ENCODE results near the gene SIGLEC14.
A peak's percentile ranks its signal among the peaks of the same experiment; 100 is the strongest.
"Not testable (repeated sequence)": the region's sequence is repeated elsewhere in the genome, so short reads cannot be mapped to it uniquely, and the experiment has no call there.

SIGLEC14 gene

DNA sequence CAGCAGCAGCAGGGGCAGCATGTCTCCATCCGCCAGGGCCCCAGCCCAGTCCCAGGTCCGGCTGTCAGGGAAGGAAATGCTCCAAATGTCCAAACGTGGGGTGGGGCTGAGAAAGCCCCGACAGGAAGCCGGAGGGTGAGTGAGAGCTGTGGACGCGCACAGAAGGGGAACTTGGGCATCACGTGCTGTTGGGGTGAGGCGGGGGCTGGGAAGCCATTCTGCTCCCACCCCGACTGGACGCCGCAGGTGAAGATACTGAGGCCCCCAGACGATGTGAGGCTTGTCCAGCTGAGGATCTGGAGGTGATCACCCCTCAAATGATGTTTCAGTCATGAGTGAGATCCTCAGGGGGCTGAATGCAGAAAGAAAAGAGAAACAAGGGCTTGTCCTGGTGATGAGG is 16.3 kb downstream of the SIGLEC14 start, which contains the start of gene SIGLEC5:
Gene SIGLEC5, minus strand, starts transcription at position 87 of the 400 bp plus-strand sequence. Its CDS starts 66 bp downstream, at position 21.
- H3K79me1 ChIP-seq (replicated peaks; ENCODE audit: low read length, poor library complexity, severe bottlenecking); H3K27ac ChIP-seq (ENCODE audit: low read length, poor library complexity, severe bottlenecking); H3K4me2 ChIP-seq (ENCODE audit: low read length, poor library complexity, severe bottlenecking); H2BK5ac ChIP-seq (ENCODE audit: low read depth, low read length, poor library complexity, severe bottlenecking); H3K14ac ChIP-seq (ENCODE audit: low read length in 2 of 2); H3K9me3 ChIP-seq (ENCODE audit: control insufficient read depth, low read length); H2AFZ ChIP-seq (ENCODE audit: low read depth, low read length); H3K4ac ChIP-seq (ENCODE audit: low read depth in 1 of 2, low read length in 2 of 2); H3K9ac ChIP-seq (ENCODE audit: low read length); H2BK12ac ChIP-seq (ENCODE audit: low read length in 2 of 2); H3K4me1 ChIP-seq (ENCODE audit: control insufficient read depth, insufficient read depth, low read depth, low read length); H3K18ac ChIP-seq (ENCODE audit: low read depth in 1 of 2, low read length in 2 of 2); H4K91ac ChIP-seq (ENCODE audit: low read length); H3K4me3 ChIP-seq (ENCODE audit: insufficient read depth in 1 of 2, low read depth in 1 of 2, low read length in 2 of 2); H4K8ac ChIP-seq (ENCODE audit: low read length); DNase-seq; H2BK120ac ChIP-seq (ENCODE audit: low read depth, low read length); H3K23ac ChIP-seq (ENCODE audit: low read length in 2 of 2); H2AK5ac ChIP-seq (ENCODE audit: low read length, severe bottlenecking); H3K36me3 ChIP-seq (ENCODE audit: control insufficient read depth in 1 of 2, insufficient read depth in 2 of 2, low read depth in 1 of 2, low read length in 2 of 2); H2BK15ac ChIP-seq (ENCODE audit: low read depth, poor library complexity, severe bottlenecking): not testable (repeated sequence)
- 89% methylated on average over 9 of the region's 13 CpGs for whole genome bisulfite sequencing
- peaks cover 0 to 31% of the 10 kb centered on the region in 2 experiments for H3K27me3 ChIP-seq (ENCODE audit: control insufficient read depth in 1 of 2, insufficient read depth in 1 of 2, low read length in 2 of 2)

- Histone ChIP-seq H2AK5ac (ENCODE audit: low read length, severe bottlenecking) (no peak overlapping the region), H3K79me1 (replicated peaks; ENCODE audit: low read length, poor library complexity, severe bottlenecking) (no peaks in the 10 kb centered on the region), H3K4me3 (ENCODE audit: insufficient read depth in 1 of 2, low read depth in 1 of 2, low read length in 2 of 2) (peak overlapping the region in 1 of 2 experiments; percentile 18), H3K27me3 (ENCODE audit: control insufficient read depth in 1 of 2, insufficient read depth in 1 of 2, low read length in 2 of 2) (peaks cover 0 to 31% of the 10 kb centered on the region in 2 experiments), H3K9ac (ENCODE audit: low read length) (no peak overlapping the region), H3K9me3 (ENCODE audit: control insufficient read depth, low read length) (no peaks in the 10 kb centered on the region), H2BK5ac (ENCODE audit: low read depth, low read length, poor library complexity, severe bottlenecking) (no peak overlapping the region), H3K4me2 (ENCODE audit: low read length, poor library complexity, severe bottlenecking) (no peak overlapping the region), H2BK15ac (ENCODE audit: low read depth, poor library complexity, severe bottlenecking) (no peak overlapping the region), H2BK120ac (ENCODE audit: low read depth, low read length) (no peak overlapping the region), H4K8ac (ENCODE audit: low read length) (no peak overlapping the region), H3K23ac (ENCODE audit: low read length in 2 of 2) (no peak overlapping the region), H3K4me1 (ENCODE audit: control insufficient read depth, insufficient read depth, low read depth, low read length) (peaks cover 3% of the 10 kb centered on the region), H3K27ac (ENCODE audit: low read length, poor library complexity, severe bottlenecking) (no peak overlapping the region), H2AFZ (ENCODE audit: low read depth, low read length) (peak overlapping the region; percentile 3), H3K4ac (ENCODE audit: low read depth in 1 of 2, low read length in 2 of 2) (no peak overlapping the region), H4K91ac (ENCODE audit: low read length) (no peak overlapping the region), H3K14ac (ENCODE audit: low read length in 2 of 2) (no peak overlapping the region), H3K36me3 (ENCODE audit: control insufficient read depth in 1 of 2, insufficient read depth in 2 of 2, low read depth in 1 of 2, low read length in 2 of 2) (no peaks in the 10 kb centered on the region), H2BK12ac (ENCODE audit: low read length in 2 of 2) (no peak overlapping the region), H3K18ac (ENCODE audit: low read depth in 1 of 2, low read length in 2 of 2) (no peak overlapping the region)
- 90% methylated on average over 11 of the region's 14 CpGs for WGBS
- no peak for DNase-seq
These were observed 18.3 kb downstream of the SIGLEC14 start for GRCh38 chr19:51628153-51628939.

DNA sequence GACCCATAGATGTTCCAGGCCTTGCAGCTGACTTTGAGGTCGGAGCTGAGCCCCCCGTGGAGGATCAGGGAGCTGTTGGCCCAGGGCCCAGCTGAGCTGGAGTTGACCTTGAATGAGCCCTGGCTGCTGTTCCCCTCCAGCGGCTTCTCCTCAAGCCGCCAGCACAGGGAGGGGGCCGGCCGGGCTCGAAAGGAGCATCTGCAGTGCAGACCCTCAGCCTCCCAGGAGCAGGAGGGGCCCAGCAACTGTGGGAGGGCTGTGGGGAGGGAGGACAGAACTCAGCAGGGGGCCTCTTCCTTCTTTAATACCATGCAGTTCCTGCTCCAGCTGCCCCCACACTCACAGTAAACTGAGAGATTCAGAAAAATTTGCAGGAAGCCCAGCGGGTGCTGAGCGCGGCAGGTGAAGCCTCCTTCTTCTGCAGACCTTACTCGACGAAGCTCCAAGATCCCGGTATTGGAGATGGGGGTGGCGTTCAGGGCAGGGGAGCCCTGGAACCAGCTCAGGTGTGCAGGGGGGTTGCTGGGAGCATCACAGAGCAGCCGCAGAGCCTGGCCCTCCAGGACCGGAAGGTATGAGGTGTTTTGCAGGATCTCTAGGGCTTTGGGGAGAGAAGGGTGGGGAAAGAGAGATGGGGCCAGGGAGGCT is 19.0 kb downstream of the SIGLEC14 start:
- H3K9ac ChIP-seq (ENCODE audit: low read length): no peak overlapping the region
- no peak overlapping the region for H2BK12ac ChIP-seq (ENCODE audit: low read length in 2 of 2)
- H3K23ac ChIP-seq (ENCODE audit: low read length in 2 of 2): no peak overlapping the region
- H3K4me3 ChIP-seq (ENCODE audit: insufficient read depth in 1 of 2, low read depth in 1 of 2, low read length in 2 of 2): no peak overlapping the region
- H3K14ac ChIP-seq (ENCODE audit: low read length in 2 of 2): no peak overlapping the region
- H4K8ac ChIP-seq (ENCODE audit: low read length): no peak overlapping the region
- no peak overlapping the region for H2AK5ac ChIP-seq (ENCODE audit: low read length, severe bottlenecking)
- H4K91ac ChIP-seq (ENCODE audit: low read length): no peak overlapping the region
- H3K27ac ChIP-seq (ENCODE audit: low read length, poor library complexity, severe bottlenecking): no peak overlapping the region
- no peaks in the 10 kb centered on the region for H3K79me1 ChIP-seq (replicated peaks; ENCODE audit: low read length, poor library complexity, severe bottlenecking)
- H2AFZ ChIP-seq (ENCODE audit: low read depth, low read length): no peak overlapping the region
- H3K4me1 ChIP-seq (ENCODE audit: control insufficient read depth, insufficient read depth, low read depth, low read length): peaks cover 3% of the 10 kb centered on the region
- no peak overlapping the region for H2BK120ac ChIP-seq (ENCODE audit: low read depth, low read length)
- H3K9me3 ChIP-seq (ENCODE audit: control insufficient read depth, low read length): no peaks in the 10 kb centered on the region
- no peaks in the 10 kb centered on the region for H3K36me3 ChIP-seq (ENCODE audit: control insufficient read depth in 1 of 2, insufficient read depth in 2 of 2, low read depth in 1 of 2, low read length in 2 of 2)
- no peak overlapping the region for H3K4me2 ChIP-seq (ENCODE audit: low read length, poor library complexity, severe bottlenecking)
- no peak overlapping the region for H2BK5ac ChIP-seq (ENCODE audit: low read depth, low read length, poor library complexity, severe bottlenecking)
- 74% methylated on average over 10 of the region's 16 CpGs for WGBS
- no peak overlapping the region for H3K18ac ChIP-seq (ENCODE audit: low read depth in 1 of 2, low read length in 2 of 2)
- H2BK15ac ChIP-seq (ENCODE audit: low read depth, poor library complexity, severe bottlenecking): no peak overlapping the region
- no peak for DNase-seq
- no peak overlapping the region for H3K4ac ChIP-seq (ENCODE audit: low read depth in 1 of 2, low read length in 2 of 2)
- peaks cover 0 to 31% of the 10 kb centered on the region in 2 experiments for H3K27me3 ChIP-seq (ENCODE audit: control insufficient read depth in 1 of 2, insufficient read depth in 1 of 2, low read length in 2 of 2)

- no peak overlapping the region for H2BK120ac ChIP-seq (ENCODE audit: low read depth, low read length)
- H3K4me3 ChIP-seq (ENCODE audit: insufficient read depth in 1 of 2, low read depth in 1 of 2, low read length in 2 of 2): no peak overlapping the region
- no peak for DNase-seq
- no peaks in the 10 kb centered on the region for H3K36me3 ChIP-seq (ENCODE audit: control insufficient read depth in 1 of 2, insufficient read depth in 2 of 2, low read depth in 1 of 2, low read length in 2 of 2)
- no peak overlapping the region for H2BK15ac ChIP-seq (ENCODE audit: low read depth, poor library complexity, severe bottlenecking)
- no peaks in the 10 kb centered on the region for H3K9me3 ChIP-seq (ENCODE audit: control insufficient read depth, low read length)
- H4K8ac ChIP-seq (ENCODE audit: low read length): no peak overlapping the region
- no peak overlapping the region for H2BK12ac ChIP-seq (ENCODE audit: low read length in 2 of 2)
- H3K27ac ChIP-seq (ENCODE audit: low read length, poor library complexity, severe bottlenecking): no peak overlapping the region
- no peak overlapping the region for H3K4me2 ChIP-seq (ENCODE audit: low read length, poor library complexity, severe bottlenecking)
- H2AK5ac ChIP-seq (ENCODE audit: low read length, severe bottlenecking): no peak overlapping the region
- H3K4ac ChIP-seq (ENCODE audit: low read depth in 1 of 2, low read length in 2 of 2): no peak overlapping the region
- no peak overlapping the region for H2BK5ac ChIP-seq (ENCODE audit: low read depth, low read length, poor library complexity, severe bottlenecking)
- H2AFZ ChIP-seq (ENCODE audit: low read depth, low read length): no peak overlapping the region
- no peak overlapping the region for H3K23ac ChIP-seq (ENCODE audit: low read length in 2 of 2)
- no peak overlapping the region for H3K18ac ChIP-seq (ENCODE audit: low read depth in 1 of 2, low read length in 2 of 2)
- peaks cover 0 to 31% of the 10 kb centered on the region in 2 experiments for H3K27me3 ChIP-seq (ENCODE audit: control insufficient read depth in 1 of 2, insufficient read depth in 1 of 2, low read length in 2 of 2)
- H4K91ac ChIP-seq (ENCODE audit: low read length): no peak overlapping the region
- peaks cover 3% of the 10 kb centered on the region for H3K4me1 ChIP-seq (ENCODE audit: control insufficient read depth, insufficient read depth, low read depth, low read length)
- H3K14ac ChIP-seq (ENCODE audit: low read length in 2 of 2): no peak overlapping the region
- H3K79me1 ChIP-seq (replicated peaks; ENCODE audit: low read length, poor library complexity, severe bottlenecking): no peaks in the 10 kb centered on the region
- no peak overlapping the region for H3K9ac ChIP-seq (ENCODE audit: low read length)
- WGBS: 18% methylated on average over 2 of the region's 2 CpGs
These were observed 19.9 kb downstream of the SIGLEC14 start for GRCh38 chr19:51626675-51627074.
